ENCODE results near the gene ZNF618. TPM values are rescaled to one million over a fixed set of nuclear protein-coding genes. Genes with fewer than 3 reads are reported as not detected.

The ZNF618 gene
- total RNA-seq, 1 experiment from 2014 or later, result 5.1 TPM

GRCh38 chr9:113934167-113934828, 58.2 kb downstream of the ZNF618 start:
- no peak for DNase-seq (ENCODE audit: low read depth)

- no peak for DNase-seq (ENCODE audit: low read depth)
Measured at GRCh38 chr9:113934829-113935676, 58.9 kb downstream of the ZNF618 start.

- no peak for DNase-seq (ENCODE audit: low read depth)
Measured at GRCh38 chr9:113935677-113936380, 59.7 kb downstream of the ZNF618 start.

- peak; percentile 43 for DNase-seq (ENCODE audit: low read depth)
Measured at GRCh38 chr9:113940077-113940476, 64.0 kb downstream of the ZNF618 start.

GRCh38 chr9:113941056-113941455, 64.9 kb downstream of the ZNF618 start:
- DNase-seq (ENCODE audit: low read depth), result no peak

GRCh38 chr9:113941526-113941925, 65.4 kb downstream of the ZNF618 start:
- DNase-seq (ENCODE audit: low read depth), result no peak

- DNase-seq (ENCODE audit: low read depth), result no peak
Measured at GRCh38 chr9:113943112-113944009, 67.3 kb downstream of the ZNF618 start.

- no peak for DNase-seq (ENCODE audit: low read depth)
Measured at GRCh38 chr9:113945784-113946183, 69.7 kb downstream of the ZNF618 start.

GRCh38 chr9:113946496-113947115, 70.5 kb downstream of the ZNF618 start:
- DNase-seq (ENCODE audit: low read depth), result no peak

GRCh38 chr9:113947941-113948340, 71.8 kb downstream of the ZNF618 start:
- no peak for DNase-seq (ENCODE audit: low read depth)

- no peak for DNase-seq (ENCODE audit: low read depth)
Measured at GRCh38 chr9:113948891-113949570, 72.9 kb downstream of the ZNF618 start.

- DNase-seq (ENCODE audit: low read depth), result no peak
Measured at GRCh38 chr9:113949571-113950078, 73.5 kb downstream of the ZNF618 start.

GRCh38 chr9:113950195-113951031, 74.3 kb downstream of the ZNF618 start:
- DNase-seq (ENCODE audit: low read depth), result no peak

GRCh38 chr9:113951032-113951372, 74.9 kb downstream of the ZNF618 start:
- no peak for DNase-seq (ENCODE audit: low read depth)

- no peak for DNase-seq (ENCODE audit: low read depth)
Measured at GRCh38 chr9:113952676-113953075, 76.6 kb downstream of the ZNF618 start.

- no peak for DNase-seq (ENCODE audit: low read depth)
Measured at GRCh38 chr9:113953531-113953930, 77.4 kb downstream of the ZNF618 start.

GRCh38 chr9:113954591-113954990, 78.5 kb downstream of the ZNF618 start:
- no peak for DNase-seq (ENCODE audit: low read depth)

- DNase-seq (ENCODE audit: low read depth), result peak; percentile 83
Measured at GRCh38 chr9:113955076-113955752, 79.1 kb downstream of the ZNF618 start.

- DNase-seq (ENCODE audit: low read depth), result no peak
Measured at GRCh38 chr9:113956901-113957300, 80.8 kb downstream of the ZNF618 start.

All from LHCN-M2 (cell line).